ENCODE results near the gene AFAP1L1. TPM values are rescaled to one million over a fixed set of nuclear protein-coding genes. Genes with fewer than 3 reads are reported as not detected.

The AFAP1L1 gene
- total and polyA plus RNA-seq, 2 experiments from 2014 or later, result 1.2 to 2.3 TPM

DNA sequence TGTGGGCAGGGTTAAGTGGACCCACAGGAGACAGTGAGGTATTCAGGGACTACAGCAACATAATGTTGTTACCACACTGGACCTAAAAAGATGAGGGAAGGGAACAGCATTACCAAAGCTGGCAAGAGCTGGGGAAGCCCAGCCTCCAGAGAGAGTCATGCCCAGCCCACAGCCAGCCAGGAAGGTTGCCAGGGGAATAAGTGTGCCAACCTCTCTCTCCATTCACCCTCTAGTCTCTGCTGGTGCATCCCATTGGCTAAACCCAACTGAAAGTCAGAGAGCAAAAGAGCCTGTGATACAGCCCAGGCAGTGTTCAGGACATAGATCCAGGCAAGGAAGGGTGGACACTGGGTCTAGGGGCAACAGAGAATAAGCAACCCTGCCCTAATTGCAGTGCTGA lies 35.8 kb upstream of the AFAP1L1 start:
- Histone ChIP-seq H2AFZ (no peak overlapping the region), H3K4me3 (no peak overlapping the region), H3K9me3 (ENCODE audit: low read depth) (no peaks in the 10 kb centered on the region), H3K79me2 (no peaks in the 10 kb centered on the region), H3K9me2 (replicated peaks; ENCODE audit: insufficient read depth) (no peaks in the 10 kb centered on the region), H3K4me1 (ENCODE audit: insufficient read depth) (no peaks in the 10 kb centered on the region), H3K4me2 (no peak overlapping the region), H3K27ac (no peak overlapping the region), H4K20me1 (ENCODE audit: insufficient read depth, poor library complexity, severe bottlenecking) (no peaks in the 10 kb centered on the region), H3K36me3 (replicated peaks; ENCODE audit: insufficient read depth, low read depth) (no peaks in the 10 kb centered on the region), H3K27me3 (peaks cover 55% of the 10 kb centered on the region)
- no peak for TF ChIP-seq EZH2phosphoT487 (IDR thresholded peaks at IDR 0.05; ENCODE audit: low read depth, severe bottlenecking, unreplicated experiment)
- no peak for TF ChIP-seq EZH2 (IDR thresholded peaks at IDR 0.05; ENCODE audit: borderline replicate concordance)
- TF ChIP-seq, protein P1, sequence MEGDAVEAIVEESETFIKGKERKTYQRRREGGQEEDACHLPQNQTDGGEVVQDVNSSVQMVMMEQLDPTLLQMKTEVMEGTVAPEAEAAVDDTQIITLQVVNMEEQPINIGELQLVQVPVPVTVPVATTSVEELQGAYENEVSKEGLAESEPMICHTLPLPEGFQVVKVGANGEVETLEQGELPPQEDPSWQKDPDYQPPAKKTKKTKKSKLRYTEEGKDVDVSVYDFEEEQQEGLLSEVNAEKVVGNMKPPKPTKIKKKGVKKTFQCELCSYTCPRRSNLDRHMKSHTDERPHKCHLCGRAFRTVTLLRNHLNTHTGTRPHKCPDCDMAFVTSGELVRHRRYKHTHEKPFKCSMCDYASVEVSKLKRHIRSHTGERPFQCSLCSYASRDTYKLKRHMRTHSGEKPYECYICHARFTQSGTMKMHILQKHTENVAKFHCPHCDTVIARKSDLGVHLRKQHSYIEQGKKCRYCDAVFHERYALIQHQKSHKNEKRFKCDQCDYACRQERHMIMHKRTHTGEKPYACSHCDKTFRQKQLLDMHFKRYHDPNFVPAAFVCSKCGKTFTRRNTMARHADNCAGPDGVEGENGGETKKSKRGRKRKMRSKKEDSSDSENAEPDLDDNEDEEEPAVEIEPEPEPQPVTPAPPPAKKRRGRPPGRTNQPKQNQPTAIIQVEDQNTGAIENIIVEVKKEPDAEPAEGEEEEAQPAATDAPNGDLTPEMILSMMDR (IDR thresholded peaks at IDR 0.05; ENCODE audit: poor library complexity), result no peak
- DNase-seq (ENCODE audit: low spot score), result no peak

DNA sequence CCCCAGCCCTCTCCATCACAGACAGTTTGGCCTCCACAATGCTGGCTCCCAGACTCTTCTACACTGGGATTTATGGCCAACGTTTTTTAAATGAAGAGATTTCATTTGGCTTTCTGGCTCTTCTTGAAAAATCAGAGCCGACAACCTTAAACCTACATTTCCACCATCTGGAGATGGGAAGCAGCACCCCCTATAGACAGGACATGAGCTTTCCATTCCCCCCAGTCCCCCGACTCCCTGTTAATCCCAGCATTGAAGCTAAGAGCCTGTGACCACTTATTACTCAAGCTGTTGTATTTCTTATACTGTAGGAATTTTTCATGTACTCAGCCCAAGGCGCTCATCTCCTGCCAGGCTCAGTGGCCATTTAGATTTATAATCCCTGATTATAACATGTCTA lies 34.0 kb upstream of the AFAP1L1 start:
- Histone ChIP-seq H3K9me2 (replicated peaks; ENCODE audit: insufficient read depth) (no peaks in the 10 kb centered on the region), H3K27me3 (peaks cover 49% of the 10 kb centered on the region), H4K20me1 (ENCODE audit: insufficient read depth, poor library complexity, severe bottlenecking) (no peaks in the 10 kb centered on the region), H3K79me2 (no peaks in the 10 kb centered on the region), H3K4me1 (ENCODE audit: insufficient read depth) (no peaks in the 10 kb centered on the region), H3K27ac (no peak overlapping the region), H3K4me2 (no peak overlapping the region), H3K9me3 (ENCODE audit: low read depth) (no peaks in the 10 kb centered on the region), H3K36me3 (replicated peaks; ENCODE audit: insufficient read depth, low read depth) (no peaks in the 10 kb centered on the region), H3K4me3 (no peak overlapping the region), H2AFZ (no peak overlapping the region)
- TF ChIP-seq, protein P1 (IDR thresholded peaks at IDR 0.05; ENCODE audit: poor library complexity), result no peak
- TF ChIP-seq EZH2 (IDR thresholded peaks at IDR 0.05; ENCODE audit: borderline replicate concordance), result no peak
- no peak for TF ChIP-seq EZH2phosphoT487 (IDR thresholded peaks at IDR 0.05; ENCODE audit: low read depth, severe bottlenecking, unreplicated experiment)
- WGBS (ENCODE audit: low lambda C conversion rate, missing lambda C conversion rate), result 58% methylated on average over 4 of the region's 4 CpGs
- DNase-seq (ENCODE audit: low spot score), result no peak

DNA sequence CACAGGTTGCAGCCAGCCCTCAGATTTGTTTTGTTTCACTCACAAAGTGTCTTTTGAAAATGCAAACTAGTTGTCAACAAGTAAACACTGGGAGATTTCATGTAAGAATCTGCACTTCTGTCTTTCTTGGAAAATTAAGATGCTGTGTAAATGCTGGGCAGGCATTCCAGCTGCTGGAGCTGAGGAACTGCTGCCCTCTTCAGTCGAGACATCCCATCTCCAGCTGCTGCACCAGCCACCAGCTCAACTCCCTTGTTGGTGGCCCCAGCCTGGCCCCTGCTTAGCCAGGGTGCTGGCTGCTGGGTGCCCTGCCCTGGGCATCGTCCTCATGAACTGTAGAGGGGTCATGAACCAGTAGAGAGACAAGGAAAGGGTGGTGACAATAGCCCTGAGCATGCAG lies 33.1 kb upstream of the AFAP1L1 start:
- Histone ChIP-seq H2AFZ (no peak overlapping the region), H3K79me2 (no peaks in the 10 kb centered on the region), H3K4me1 (ENCODE audit: insufficient read depth) (no peaks in the 10 kb centered on the region), H3K9me3 (ENCODE audit: low read depth) (no peaks in the 10 kb centered on the region), H4K20me1 (ENCODE audit: insufficient read depth, poor library complexity, severe bottlenecking) (no peaks in the 10 kb centered on the region), H3K4me3 (no peak overlapping the region), H3K4me2 (no peak overlapping the region), H3K27ac (no peak overlapping the region), H3K9me2 (replicated peaks; ENCODE audit: insufficient read depth) (no peaks in the 10 kb centered on the region), H3K27me3 (peaks cover 45% of the 10 kb centered on the region), H3K36me3 (replicated peaks; ENCODE audit: insufficient read depth, low read depth) (no peaks in the 10 kb centered on the region)
- WGBS (ENCODE audit: low lambda C conversion rate, missing lambda C conversion rate), result 30% methylated on average over 2 of the region's 2 CpGs
- TF ChIP-seq, protein P1 (IDR thresholded peaks at IDR 0.05; ENCODE audit: poor library complexity), result peak; percentile 15
- TF ChIP-seq EZH2 (IDR thresholded peaks at IDR 0.05; ENCODE audit: borderline replicate concordance), result no peak
- no peak for DNase-seq (ENCODE audit: low spot score)

DNA sequence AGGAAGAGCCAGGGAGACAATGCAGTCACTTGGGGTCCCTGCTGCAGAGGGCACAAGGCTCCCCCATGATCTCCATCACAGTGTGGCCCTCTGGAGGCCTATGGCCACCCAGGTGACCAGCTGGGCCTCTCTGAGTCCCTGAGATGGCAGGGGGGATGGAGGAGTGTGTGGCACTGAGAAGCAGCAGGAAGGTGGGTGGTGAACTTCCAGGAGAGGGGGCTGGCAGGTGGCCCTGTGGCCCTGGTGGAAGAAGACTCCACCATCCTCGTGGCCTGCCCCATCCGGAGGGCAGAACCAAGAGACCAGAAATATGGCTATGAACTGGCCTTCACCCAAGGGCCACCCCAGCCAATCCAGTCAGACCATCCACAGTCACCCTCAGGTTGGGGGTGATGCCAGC lies 31.7 kb upstream of the AFAP1L1 start:
- no peaks in the 10 kb centered on the region for H3K79me2 ChIP-seq
- no peak for DNase-seq (ENCODE audit: low spot score)
- H2AFZ ChIP-seq, result no peak overlapping the region
- H3K4me2 ChIP-seq, result no peak overlapping the region
- no peaks in the 10 kb centered on the region for H3K4me1 ChIP-seq (ENCODE audit: insufficient read depth)
- 87% methylated on average over 2 of the region's 2 CpGs for WGBS (ENCODE audit: low lambda C conversion rate, missing lambda C conversion rate)
- no peaks in the 10 kb centered on the region for H3K9me3 ChIP-seq (ENCODE audit: low read depth)
- peaks cover 36% of the 10 kb centered on the region for H3K27me3 ChIP-seq
- no peak overlapping the region for H3K27ac ChIP-seq
- H3K9me2 ChIP-seq (replicated peaks; ENCODE audit: insufficient read depth), result no peaks in the 10 kb centered on the region
- H3K4me3 ChIP-seq, result no peak overlapping the region
- TF ChIP-seq EZH2 (IDR thresholded peaks at IDR 0.05; ENCODE audit: borderline replicate concordance) (no peak), EZH2phosphoT487 (IDR thresholded peaks at IDR 0.05; ENCODE audit: low read depth, severe bottlenecking, unreplicated experiment) (no peak)
- TF ChIP-seq, protein P1 (IDR thresholded peaks at IDR 0.05; ENCODE audit: poor library complexity), result no peak
- no peaks in the 10 kb centered on the region for H4K20me1 ChIP-seq (ENCODE audit: insufficient read depth, poor library complexity, severe bottlenecking)
- no peaks in the 10 kb centered on the region for H3K36me3 ChIP-seq (replicated peaks; ENCODE audit: insufficient read depth, low read depth)
